Measurements from ENCODE around the gene CTCFL.
"Not testable (repeated sequence)": the region's sequence is repeated elsewhere in the genome, so short reads cannot be mapped to it uniquely, and the experiment has no call there.

Gene CTCFL

DNA sequence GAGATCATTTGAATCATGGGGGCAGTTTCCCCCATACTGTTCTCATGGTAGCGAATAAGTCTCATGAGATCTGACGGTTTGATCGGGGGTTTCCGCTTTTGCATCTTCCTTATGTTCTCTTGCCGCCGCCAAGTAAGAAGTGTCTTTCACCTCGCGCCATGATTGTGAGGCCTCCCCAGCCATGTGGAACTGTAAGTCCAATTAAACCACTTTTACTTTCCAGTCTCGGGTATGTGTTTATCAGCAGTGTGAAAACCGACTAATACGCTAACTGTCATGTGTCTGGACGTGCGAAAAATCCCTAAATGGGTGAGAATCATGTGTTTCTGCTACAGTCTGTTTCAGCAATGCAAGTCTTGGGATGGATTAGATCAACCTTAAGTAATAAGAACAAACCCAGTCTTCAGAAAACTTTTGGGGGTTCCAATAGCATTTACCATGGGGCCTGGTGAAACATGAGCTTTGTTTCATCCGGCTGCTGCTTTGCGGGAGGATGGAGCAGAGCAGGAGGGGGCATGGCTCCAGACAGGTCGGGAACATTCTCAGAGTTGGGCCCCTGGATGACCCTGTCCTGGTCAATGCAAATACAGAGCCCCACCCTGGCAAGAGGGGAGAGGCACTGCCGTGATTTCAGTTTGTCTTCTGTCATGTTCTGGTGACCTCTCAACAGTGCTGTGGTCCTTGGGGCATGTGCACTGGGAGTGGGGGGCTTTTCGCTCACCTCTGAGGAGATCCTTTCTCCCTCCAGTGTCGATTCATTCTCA, 41.5 kb downstream of the CTCFL start:
- no peak for DNase-seq (ENCODE audit: low read depth in 2 of 3, low spot score in 2 of 3)

DNA sequence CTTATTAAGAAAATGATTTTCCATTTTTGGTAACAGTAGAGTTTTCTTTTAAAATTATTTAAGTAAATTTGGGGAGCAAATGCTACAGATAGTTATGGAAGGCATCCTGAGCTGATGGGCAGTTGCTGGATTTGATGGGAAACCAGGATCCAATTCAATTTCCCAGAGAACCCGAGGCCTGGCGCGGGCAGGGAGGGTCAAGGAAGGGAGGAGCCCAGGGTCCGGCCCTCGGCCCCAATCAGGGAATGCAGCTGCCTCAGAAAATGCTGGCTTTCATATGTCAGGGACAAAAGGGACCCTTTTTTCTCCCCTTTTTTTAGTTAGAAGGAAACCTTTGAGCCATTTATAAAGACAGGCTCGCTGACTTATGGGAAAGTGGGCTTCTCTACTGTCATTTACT, 42.1 kb downstream of the CTCFL start:
- DNase-seq (ENCODE audit: low read depth in 2 of 3, low spot score in 2 of 3) = no peak

DNA sequence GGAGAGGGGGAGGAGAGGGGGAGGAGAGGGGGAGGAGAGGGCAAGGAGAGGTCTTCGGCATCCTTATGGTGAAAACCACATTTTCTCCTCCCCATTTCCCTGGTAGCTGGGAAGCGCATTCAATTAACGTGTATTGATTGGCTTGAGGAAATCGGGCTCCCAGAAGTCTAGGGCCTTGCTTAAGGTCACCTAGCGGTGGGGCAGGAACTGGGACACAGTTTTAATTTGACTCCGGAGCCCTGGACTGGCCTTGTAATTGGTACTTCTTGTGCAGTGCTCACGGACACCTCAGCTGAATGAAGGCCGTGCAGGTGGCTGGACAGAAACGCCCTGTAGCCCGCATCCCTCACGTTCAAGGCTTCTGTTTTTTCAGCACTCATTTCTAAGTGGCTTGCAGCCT, 42.8 kb downstream of the CTCFL start:
- DNase-seq (ENCODE audit: low read depth in 2 of 3, low spot score in 2 of 3) = no peak

DNA sequence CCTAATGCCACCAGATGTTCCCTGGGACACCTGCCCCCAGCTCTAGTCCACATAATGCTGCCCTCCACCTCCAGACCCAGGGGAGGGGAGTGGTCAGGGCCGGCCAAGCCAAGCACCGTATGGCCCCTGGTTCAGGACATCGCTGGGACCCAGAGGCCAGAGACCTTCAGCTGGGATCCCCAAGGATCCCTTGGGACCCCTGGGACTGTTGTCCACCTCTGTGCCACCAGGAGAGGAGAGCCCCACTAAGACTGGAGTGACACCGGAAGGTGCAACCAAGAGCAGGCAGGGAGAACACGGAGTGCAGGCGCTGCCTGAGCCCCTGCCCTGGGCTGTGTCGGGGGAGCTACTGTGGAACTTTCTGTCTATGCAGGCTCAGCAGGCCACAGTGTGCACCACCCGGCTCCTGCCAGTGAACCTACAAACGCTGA, 43.6 kb downstream of the CTCFL start:
- no peak for DNase-seq (ENCODE audit: low read depth in 2 of 3, low spot score in 2 of 3)

DNA sequence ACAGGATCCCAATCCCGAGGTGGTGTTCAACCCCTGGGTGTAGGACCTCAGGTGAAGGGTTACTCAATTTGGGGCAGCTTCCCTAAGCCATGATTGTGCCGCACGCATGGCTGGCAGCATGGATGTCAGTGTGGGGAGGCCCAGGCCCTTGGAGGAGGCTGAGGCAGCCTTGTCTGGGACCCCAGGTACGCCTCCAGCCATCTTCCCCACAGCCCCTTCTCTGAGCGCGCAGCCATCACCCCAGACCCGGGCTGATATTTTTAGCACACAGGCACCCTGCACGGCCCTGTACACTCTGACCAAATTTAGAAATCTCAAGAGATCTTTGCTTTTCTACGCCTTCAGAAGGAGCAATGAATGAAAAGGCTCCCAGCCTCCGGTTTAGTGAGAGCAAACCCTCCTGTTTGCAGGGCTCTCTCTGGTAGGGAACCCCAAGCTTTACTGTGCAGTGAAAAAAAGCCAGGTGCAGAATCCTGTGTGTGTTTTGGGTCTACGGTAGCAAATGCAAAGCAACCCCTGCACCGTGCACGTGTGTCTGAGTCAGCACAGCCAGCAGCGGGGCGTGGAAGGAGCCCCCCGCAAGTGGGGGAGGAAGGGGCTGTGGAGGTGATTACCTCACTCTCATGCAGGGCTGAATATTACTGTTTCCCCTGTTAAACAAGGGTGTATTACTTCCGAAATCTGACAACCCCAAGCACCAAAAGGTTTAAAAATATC, 44.3 kb downstream of the CTCFL start:
- DNase-seq (ENCODE audit: low read depth in 2 of 3, low spot score in 2 of 3) = no peak

DNA sequence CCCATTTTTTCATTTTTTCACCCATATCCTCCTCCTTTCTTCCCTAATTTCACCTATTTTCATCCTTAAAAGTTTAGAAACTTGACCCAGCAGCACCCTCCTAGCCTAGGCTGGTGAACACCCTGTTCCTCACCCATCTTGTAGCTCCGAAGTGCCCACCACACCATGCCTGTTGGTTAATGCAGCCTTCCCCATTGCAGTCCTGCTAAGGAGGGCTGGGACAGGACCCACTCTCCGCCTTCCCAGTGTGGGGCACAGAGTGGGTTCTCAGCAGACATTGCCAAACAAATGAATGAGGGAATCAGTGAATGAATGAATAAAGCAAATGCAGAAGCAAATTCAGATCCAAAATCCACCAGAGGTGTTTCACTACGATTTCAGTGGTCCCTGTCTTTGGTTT, 45.7 kb downstream of the CTCFL start:
- no peak for DNase-seq (ENCODE audit: low read depth in 2 of 3, low spot score in 2 of 3)

DNA sequence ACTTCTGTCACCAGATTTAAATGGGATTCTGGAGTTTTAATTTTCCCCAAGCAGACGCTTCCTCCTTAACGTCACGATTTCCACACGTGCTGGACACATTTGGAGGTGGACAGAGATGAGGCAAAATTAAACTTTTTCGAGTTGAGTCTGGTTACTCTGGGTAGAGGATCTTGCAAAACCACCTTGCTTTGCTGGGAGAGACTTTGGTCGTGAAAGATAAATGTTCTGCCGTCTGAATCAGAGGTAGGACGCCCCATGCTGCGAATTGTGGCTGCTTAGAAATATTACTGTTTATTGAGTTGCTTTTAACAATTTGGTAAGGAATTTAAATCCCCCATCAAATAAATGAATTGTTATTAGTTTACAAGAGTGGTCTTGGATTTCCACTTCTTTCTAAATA, 46.8 kb downstream of the CTCFL start:
- no peak for DNase-seq (ENCODE audit: low read depth in 2 of 3, low spot score in 2 of 3)

DNA sequence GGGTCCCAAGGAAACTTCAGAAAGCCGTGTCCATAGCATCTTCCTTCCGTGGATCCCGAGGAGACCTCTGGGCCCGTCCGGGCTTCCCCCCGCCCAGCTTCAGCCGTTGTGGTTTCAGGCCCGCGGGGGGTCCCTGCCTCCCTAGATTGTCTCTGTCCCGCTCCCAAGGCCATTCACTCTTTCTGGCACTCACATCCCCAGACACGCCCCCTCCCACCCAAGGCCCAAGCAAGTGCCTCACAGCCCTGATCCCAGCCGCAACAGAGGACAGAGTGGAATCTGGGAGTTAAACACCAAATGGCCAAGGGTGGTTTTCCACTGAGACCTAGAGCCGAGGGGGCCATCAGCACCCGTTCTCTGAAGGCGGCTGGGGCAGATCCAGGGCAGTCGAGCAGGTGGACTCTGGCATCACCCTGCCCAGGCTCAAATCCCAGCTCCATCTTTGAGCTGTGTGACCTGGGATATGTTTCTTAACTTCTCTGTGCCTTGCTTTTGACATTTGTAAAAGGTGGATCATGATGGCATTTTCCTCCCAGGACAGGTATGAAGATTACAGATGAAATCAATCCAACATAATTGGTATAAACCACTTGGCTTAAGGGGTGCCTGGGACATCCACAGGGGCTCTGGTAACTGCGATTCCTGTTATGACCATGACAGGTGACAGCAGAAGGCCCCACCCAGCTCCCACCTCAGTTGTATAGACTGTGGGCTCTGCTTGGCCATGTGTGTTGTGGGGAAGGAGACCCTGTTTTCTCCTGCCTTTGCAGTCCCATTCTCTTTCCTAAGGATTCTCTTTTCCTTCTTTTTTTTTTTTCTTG, 48.1 kb downstream of the CTCFL start:
- no peak for DNase-seq (ENCODE audit: low read depth in 2 of 3, low spot score in 2 of 3)

DNA sequence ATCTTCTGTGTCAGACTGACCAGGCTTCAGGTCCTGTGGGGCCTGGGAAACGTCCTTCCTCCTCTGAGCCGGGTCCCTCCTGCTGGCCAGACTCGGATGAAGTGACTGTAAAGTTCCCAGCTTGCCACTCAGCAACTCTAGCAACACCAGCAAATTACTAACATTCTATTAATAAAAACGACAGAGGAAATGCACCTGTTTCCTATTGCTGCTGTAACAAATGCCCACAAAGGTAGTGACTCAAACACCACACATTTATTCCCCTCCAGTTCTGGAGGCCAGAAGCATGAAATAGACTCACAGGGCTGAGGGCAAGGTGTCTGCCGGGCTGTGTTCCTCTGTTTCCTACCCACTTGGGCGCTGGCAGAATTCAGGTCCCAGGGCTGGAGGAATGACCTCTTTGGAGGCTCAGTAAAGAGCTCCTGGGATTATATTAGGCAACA, 48.8 kb downstream of the CTCFL start:
- no peak for DNase-seq (ENCODE audit: low read depth in 2 of 3, low spot score in 2 of 3)

DNA sequence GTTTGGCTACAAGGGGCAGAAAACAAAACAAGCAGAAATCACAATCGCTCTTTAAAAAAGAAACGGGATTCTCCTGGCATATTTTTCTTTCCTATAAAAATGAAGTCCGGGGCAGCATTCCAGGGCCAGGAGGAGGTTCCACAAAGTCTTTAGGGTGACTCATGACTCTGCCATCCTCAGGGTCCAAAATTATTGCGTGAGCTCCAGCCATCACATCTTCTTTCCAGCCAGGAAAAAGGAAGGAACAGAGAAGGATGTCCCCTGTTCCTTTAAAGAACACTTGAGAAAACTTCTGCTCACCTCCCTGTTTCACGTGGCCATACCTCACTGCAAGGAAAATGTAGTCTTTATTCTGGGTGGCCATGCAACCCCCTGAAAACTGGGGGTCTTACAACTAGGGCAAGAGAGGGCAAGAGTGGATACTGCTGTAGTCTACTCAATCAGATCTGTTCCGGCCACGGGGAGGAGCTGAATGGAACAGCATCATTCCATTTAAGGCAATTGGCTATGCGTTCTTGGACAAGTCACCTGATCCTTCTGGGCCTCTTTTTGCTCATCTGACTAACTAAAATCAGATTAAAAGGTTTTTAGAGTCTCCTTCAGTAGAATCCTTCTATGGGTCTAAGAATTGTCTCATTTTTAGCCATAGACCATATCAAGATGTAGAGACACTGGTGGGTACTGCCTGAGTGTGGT, 49.4 kb downstream of the CTCFL start:
- DNase-seq (ENCODE audit: low read depth in 2 of 3, low spot score in 2 of 3) = no peak

DNA sequence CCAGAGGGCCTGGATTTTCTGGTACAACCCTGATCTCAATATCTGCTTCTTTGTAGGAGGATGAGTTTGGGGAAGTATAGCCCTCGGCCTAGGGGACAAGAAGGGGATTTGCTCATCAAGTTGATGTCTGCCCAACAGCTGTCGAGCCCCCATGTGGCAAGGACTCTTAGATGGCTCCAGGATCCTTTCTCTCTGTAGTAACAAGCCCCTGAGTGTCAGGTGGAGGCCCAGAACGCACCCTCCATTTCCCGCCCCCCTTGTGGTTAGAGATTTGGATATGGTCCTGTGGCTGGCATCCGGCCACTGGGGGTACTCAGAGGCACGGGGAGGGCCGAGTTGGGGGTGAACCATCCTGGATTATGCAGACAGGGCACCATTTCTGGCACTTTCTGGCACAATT, 50.1 kb downstream of the CTCFL start:
- DNase-seq (ENCODE audit: low read depth in 2 of 3, low spot score in 2 of 3) = no peak

DNA sequence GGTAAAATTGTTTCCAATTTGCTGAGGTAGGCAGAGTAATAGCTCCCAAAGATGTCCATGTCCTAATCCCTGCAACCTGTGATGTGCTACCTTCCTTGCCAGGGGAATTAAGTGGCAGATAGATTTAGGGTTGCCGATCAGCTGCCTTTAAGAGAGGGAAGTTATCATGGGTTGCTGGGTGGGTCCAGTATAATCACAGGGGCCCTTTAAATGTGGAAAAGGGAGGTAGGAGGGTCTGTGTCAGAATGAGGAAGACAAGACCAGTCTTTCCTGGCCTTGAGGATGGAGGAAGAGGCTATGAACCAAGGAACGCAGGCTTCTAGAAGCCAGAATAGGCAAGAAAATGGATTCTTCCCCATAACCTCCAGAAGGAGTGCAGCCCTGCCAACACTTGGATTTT, 50.7 kb downstream of the CTCFL start:
- no peak for DNase-seq (ENCODE audit: low read depth in 2 of 3, low spot score in 2 of 3)

DNA sequence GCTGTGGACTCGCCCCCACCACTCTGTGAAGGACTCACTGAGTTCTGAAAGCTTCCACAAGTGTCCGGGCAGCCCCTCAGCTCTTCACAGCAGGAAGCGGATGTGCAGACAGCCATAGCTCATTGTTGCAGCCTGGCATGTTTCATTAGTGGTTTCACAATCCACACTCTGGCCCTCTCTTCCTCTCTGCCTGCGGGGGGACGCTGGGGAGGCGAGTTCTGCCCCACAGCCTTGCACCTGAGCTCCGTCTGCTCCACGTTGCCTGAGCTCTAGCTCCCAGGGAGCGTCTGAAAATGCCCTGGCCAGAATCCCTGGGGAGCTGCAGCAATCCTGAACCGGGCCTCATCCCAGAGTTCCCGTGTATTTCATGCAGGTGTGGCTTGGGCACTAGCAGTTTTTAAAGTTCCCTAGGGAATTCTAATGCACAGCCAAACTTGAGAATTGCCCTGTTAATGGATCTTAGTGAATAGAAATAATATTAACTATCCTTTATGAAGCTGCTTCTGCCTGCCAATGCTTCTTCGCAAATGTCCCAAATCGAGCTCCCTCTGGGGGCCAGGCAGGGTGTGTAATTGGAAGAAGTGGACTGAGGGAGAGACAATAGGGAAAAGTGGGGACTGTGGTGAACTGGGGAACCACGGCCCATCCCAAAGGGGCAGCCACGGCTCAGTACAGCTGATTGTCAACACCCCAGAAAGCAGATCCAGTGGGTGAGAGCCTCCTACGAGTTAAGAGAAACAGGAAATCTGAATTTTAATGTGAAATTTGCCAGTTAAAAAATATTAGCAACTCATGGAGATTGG, 51.5 kb downstream of the CTCFL start:
- DNase-seq (ENCODE audit: low read depth in 2 of 3, low spot score in 2 of 3) = no peak

DNA sequence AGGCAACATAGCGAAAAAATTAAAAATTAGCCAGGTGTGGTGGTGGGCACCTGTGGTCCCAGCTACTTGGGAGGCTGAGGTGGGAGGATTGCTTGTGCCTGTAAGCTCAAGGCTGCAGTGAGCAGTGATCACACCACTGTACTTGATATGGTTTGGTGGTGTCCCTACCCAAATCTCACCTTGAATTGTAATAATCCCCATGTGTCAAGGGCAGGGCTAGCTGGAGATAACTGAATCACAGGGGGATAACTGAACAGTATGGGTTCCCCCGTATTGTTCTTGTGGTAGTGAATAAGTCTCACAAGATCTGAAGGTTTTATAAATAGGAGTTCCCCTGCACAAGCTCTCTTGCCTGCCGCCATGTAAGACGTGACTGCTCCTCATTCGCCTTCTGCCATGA, 52.5 kb downstream of the CTCFL start:
- DNase-seq (ENCODE audit: low read depth in 2 of 3, low spot score in 2 of 3) = not testable (repeated sequence)

DNA sequence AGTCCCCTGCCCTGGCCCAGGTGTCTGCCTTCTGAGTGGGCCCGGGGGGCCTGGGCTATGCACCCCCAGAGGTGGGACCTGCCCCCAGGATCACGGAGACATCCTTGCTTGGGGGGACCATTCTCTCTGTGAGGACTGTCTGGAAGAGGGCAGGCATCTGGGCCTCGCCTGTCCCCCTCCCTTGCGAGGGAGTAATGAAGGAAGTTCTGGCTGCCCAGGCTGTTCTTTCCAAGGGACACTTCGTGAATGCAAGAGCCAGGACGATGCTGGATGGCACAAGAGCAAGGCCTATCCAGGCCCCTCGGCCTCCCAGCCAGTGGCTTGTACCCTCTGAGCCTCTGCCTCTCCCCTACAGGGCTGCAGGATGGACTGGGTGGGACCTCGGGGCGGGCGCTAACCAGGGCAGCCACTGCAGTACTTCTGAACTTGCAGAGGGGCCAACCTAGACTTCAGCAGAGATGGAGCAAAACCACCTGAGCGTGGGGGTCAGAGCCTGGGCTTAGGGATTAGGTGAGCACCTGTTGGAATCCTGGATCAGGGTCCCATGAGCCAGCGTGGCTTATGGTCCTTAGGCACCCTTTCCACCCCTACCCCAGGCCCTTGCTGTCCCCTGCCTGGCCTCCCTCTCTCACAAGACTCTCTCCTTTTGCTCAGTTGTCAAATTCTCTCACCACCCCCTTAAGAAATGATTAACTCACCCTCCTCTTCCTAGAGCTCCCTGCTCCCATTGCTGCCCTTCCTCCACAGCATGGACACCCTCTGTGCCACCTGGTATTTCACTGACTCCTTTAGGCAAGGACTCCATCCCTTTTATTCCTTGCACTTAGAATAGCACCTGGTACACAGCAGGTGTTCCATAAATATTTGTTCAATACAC, 53.2 kb downstream of the CTCFL start:
- DNase-seq (ENCODE audit: low read depth in 2 of 3, low spot score in 2 of 3) = no peak

DNA sequence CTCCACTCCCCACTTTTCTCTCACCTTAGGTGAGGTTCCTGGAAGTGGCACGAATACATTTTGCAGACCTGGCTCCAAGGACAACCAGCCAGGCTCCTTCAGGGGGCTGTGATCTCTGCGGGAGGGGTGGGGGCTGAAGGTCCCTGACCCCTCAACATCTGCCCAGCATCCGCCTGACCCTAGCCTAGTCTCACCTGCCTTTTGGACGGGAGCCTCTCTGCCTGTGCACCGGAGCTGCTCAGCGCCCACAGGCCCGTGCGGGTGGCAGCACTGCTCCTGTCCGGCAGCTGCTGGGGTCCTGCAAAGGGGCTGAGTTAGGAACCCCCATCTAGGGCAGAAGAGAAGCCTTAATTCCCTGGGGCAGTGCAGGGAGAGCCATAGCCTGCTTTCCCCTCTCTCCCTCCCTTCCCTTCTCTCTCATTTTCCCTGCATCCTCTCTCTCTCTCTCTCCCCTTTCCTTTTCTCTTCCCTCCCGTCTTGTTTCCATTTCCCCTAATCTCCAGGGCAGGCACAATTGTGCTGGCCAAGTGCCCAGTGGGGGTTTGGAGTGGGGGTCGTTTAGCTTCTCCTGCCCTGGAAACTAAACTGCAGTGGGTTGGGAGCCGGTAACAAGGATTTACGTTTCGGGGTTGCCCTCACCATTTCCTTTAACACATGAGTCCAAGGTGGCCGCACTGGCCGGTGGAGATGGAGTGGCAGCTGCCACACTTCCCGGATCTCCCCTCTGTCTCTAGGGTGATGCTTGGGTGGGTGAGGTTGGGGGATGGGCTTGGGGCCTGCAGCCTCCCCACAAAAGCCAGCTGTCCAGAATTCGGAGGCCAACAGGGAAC, 54.1 kb downstream of the CTCFL start:
- no peak for DNase-seq (ENCODE audit: low read depth in 2 of 3, low spot score in 2 of 3)

DNA sequence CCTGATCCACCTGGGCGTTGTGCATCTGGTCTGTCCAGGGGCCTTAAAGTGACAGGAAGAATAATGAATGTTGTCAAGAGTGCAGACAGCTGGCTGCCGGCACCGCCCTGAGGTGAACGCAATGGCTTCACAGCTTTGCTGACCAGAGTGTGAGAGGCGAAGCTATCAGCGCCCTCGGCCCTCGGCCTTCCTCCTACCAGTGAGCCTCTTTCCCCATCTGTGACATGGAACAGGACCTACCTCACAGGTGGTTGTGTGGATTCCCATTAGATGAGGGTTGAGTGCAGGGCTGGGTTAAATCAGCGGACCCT, 54.8 kb downstream of the CTCFL start:
- no peak for DNase-seq (ENCODE audit: low read depth in 2 of 3, low spot score in 2 of 3)

DNA sequence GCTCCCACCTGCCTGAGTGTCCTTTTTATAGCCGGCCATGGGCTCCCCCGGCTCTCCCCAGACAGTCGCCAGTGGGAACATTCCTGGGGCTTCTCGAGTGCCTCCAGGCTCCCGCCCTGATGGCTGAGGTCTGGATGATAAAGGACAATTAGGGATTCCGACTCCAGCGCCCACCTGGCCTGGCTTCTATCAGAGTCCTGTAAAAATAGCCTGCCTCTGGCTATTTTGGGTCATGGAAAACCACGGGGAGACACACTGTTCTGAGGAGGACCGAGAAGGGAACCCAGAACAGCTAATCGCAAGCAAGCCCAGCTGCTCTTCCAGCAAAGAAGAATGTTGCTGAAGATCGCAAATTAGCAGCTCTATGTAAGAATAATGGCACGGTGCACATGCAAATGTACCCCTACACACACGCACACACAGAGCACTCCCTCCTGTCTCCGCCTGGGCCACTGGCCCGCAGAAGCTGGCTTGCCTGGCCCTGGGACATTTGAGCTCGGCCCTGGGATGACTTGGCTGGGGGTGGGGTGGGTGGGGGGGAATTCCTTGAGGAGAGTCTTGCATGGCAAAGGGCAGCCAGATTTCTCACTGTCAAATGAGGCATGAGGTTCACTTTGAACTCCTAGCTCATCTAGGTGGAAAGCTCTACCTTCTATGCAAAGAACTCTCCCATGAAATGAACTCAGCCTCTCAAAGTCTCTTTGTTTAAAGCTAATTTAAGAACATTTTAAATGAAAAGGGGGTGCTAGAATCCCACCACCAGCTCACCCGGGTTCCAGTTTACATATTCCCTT, 55.3 kb downstream of the CTCFL start:
- no peak for DNase-seq (ENCODE audit: low read depth in 2 of 3, low spot score in 2 of 3)

All from activated CD8-positive, alpha-beta memory T cell treated with anti-CD3 and anti-CD28 coated beads for 48 hours (primary cell).